Measurements from ENCODE around the gene ATP5PD. TPM values are rescaled to one million over a fixed set of nuclear protein-coding genes. Genes with fewer than 3 reads are reported as not detected.
A peak's percentile ranks its signal among the peaks of the same experiment; 100 is the strongest.

The ATP5PD gene
- total and polyA plus RNA-seq, 2 of the 13 experiments (the other 11 are each of a cell fraction or from before 2014, with no cell fraction given), result 158 to 428 TPM

- TF ChIP-seq ZNF605 (CRISPR knock-in tag; IDR thresholded peaks at IDR 0.05) (peak; percentile 83; the same call in 1 of the 2 replicates), XBP1 (CRISPR knock-in tag; IDR thresholded peaks at IDR 0.05) (no peak), ZBTB21 (CRISPR knock-in tag; IDR thresholded peaks at IDR 0.05) (no peak), ZNF839 (CRISPR knock-in tag; IDR thresholded peaks at IDR 0.05; ENCODE audit: borderline replicate concordance) (peak; percentile 72), IRX3 (CRISPR knock-in tag; IDR thresholded peaks at IDR 0.05; ENCODE audit: borderline replicate concordance, low read depth) (peak; percentile 79; the same call in 1 of the 2 replicates), MTERF4 (CRISPR knock-in tag; IDR thresholded peaks at IDR 0.05) (no peak; the same call in 1 of the 2 replicates), ZMYM4 (CRISPR knock-in tag; IDR thresholded peaks at IDR 0.05) (peak; percentile 77), ZMAT5 (CRISPR knock-in tag; IDR thresholded peaks at IDR 0.05; ENCODE audit: borderline replicate concordance, low read depth) (no peak), PHF8 (CRISPR knock-in tag; IDR thresholded peaks at IDR 0.05) (no peak), NFE2L1 (CRISPR knock-in tag; IDR thresholded peaks at IDR 0.05; ENCODE audit: borderline replicate concordance) (peak; percentile 83; the same call in 1 of the 2 replicates), SMAD3 (CRISPR knock-in tag; IDR thresholded peaks at IDR 0.05) (peak; percentile 97), ZNF816 (CRISPR knock-in tag; IDR thresholded peaks at IDR 0.05; ENCODE audit: borderline replicate concordance) (peak; percentile 81; the same call in 1 of the 2 replicates), MTF2 (CRISPR knock-in tag; IDR thresholded peaks at IDR 0.05; ENCODE audit: borderline replicate concordance) (0 out of 2 replicates have a peak, but pooled peaks have one; percentile 21), ZNF121 (CRISPR knock-in tag; IDR thresholded peaks at IDR 0.05) (no peak), ZNF232 (CRISPR knock-in tag; IDR thresholded peaks at IDR 0.05; ENCODE audit: borderline replicate concordance) (peak; percentile 91; the same call in 1 of the 2 replicates), SRY (CRISPR knock-in tag; IDR thresholded peaks at IDR 0.05) (peak; percentile 87; the same call in 1 of the 2 replicates), ZBTB38 (CRISPR knock-in tag; IDR thresholded peaks at IDR 0.05) (peak; percentile 73; the same call in 1 of the 2 replicates), ATF6 (CRISPR knock-in tag; conservative IDR thresholded peaks at IDR 0.05) (peak; percentile 98), ZFP62 (CRISPR knock-in tag; IDR thresholded peaks at IDR 0.05) (no peak), ZNF260 (CRISPR knock-in tag; IDR thresholded peaks at IDR 0.05; ENCODE audit: borderline replicate concordance, low read depth) (0 out of 2 replicates have a peak, but pooled peaks have one; percentile 34), KMT2A (CRISPR knock-in tag; IDR thresholded peaks at IDR 0.05) (peak; percentile 74; the same call in 1 of the 2 replicates), PLRG1 (conservative IDR thresholded peaks at IDR 0.05) (no peak), POLR2AphosphoS5 (IDR thresholded peaks at IDR 0.05; ENCODE audit: low read depth, low read length) (no peak), ZNF597 (CRISPR knock-in tag; IDR thresholded peaks at IDR 0.05) (0 out of 2 replicates have a peak, but pooled peaks have one; percentile 50)
Measured at GRCh38 chr17:75033346-75034235, 13.2 kb downstream of the ATP5PD start (continued).
